H1 (cell line): Measurements from ENCODE around the gene PFDN1. TPM values are rescaled to one million over a fixed set of nuclear protein-coding genes. Genes with fewer than 3 reads are reported as not detected.

Experiments
- CTCF ChIA-PET: fragments of 300-600 bp; sonication (Branson Sonifier 250); formaldehyde crosslinking; loops from one replicate; lab custom pipeline; 2021; ENCODE audit not compliant: partially characterized antibody; lab: Charles Lee
- POLR2A ChIA-PET: fragments of 300-600 bp; sonication (Branson Sonifier 250); formaldehyde crosslinking; loops from one replicate; lab custom pipeline; 2021; ENCODE audit warnings: inconsistent platforms; ENCODE audit not compliant: partially characterized antibody; lab: Charles Lee
- DNase-seq, 2 experiments: peaks; one replicate each; pipeline versions ENCODE4 v3.0.0 to v3.0.0-alpha.2; 2010 to 2022; ENCODE audit warnings: low spot score in 2 of 2, low read depth in 1 of 2, mixed read lengths in 1 of 2
- FAIRE-seq: peaks from 2 replicates; lab custom pipeline; 2011; peaks lifted over from hg19 to GRCh38; lab: Jason Lieb, UNC
- H2AFZ ChIP-seq: 2 replicates; pipeline ENCODE4 v1.8.1; 2012; ENCODE audit warnings: low read length, inconsistent platforms
- H2AK5ac ChIP-seq: 2 replicates; pipeline ENCODE4 v1.6.1; 2013; ENCODE audit warnings: low read depth, low read length
- H2BK120ac ChIP-seq: replicated peaks from 2 replicates; pipeline ENCODE3; 2013; ENCODE audit warnings: low read depth, low read length, inconsistent platforms
- H2BK12ac ChIP-seq: 2 replicates; pipeline ENCODE4 v1.6.1; 2013; ENCODE audit warnings: low read depth, low read length
- H2BK15ac ChIP-seq: 2 replicates; pipeline ENCODE4 v1.6.1; 2013; ENCODE audit warnings: low read length
- H2BK20ac ChIP-seq: 2 replicates; pipeline ENCODE4 v1.6.1; 2013; ENCODE audit warnings: low read length
- H2BK5ac ChIP-seq: 2 replicates; pipeline ENCODE4 v1.6.1; 2013; ENCODE audit warnings: low read depth, low read length
- H3K14ac ChIP-seq: 2 replicates; pipeline ENCODE4 v1.6.1; 2013; ENCODE audit warnings: inconsistent platforms; ENCODE audit not compliant: insufficient read length
- H3K18ac ChIP-seq: 2 replicates; pipeline ENCODE4 v1.6.1; 2013; ENCODE audit warnings: low read length; ENCODE audit errors: extremely low read depth
- H3K23ac ChIP-seq: 2 replicates; pipeline ENCODE4 v1.6.1; 2013; ENCODE audit warnings: inconsistent platforms; ENCODE audit not compliant: insufficient read length
- H3K23me2 ChIP-seq: 2 replicates; pipeline ENCODE4 v1.6.1; 2013; ENCODE audit warnings: low read depth, low read length
- H3K27ac ChIP-seq: 2 replicates; pipeline ENCODE4 v1.6.1; 2011; ENCODE audit warnings: low read depth, low read length, inconsistent platforms
- H3K27me3 ChIP-seq, 4 experiments: replicated peaks in 1 of 4; 1 replicate in 1 of 4; 2 replicates in 3 of 4; pipeline versions ENCODE4 v1.6.1 to v1.8.1; 2011 to 2013; ENCODE audit warnings: low read length in 3 of 4, mild to moderate bottlenecking in 3 of 4, inconsistent platforms in 2 of 4, mixed read lengths in 2 of 4, moderate library complexity in 1 of 4; ENCODE audit not compliant: control insufficient read depth in 3 of 4, insufficient read depth in 3 of 4; ENCODE audit errors: extremely low read depth in 1 of 4
- H3K36me3 ChIP-seq, 4 experiments: 2 replicates each; pipeline versions ENCODE4 v1.6.1 to v1.8.1; 2011 to 2013; ENCODE audit warnings: mild to moderate bottlenecking in 4 of 4, low read length in 3 of 4, moderate library complexity in 2 of 4, control low read depth in 1 of 4, inconsistent platforms in 1 of 4; ENCODE audit not compliant: insufficient read depth in 4 of 4, control insufficient read depth in 2 of 4
- H3K4ac ChIP-seq: replicated peaks from 2 replicates; pipeline ENCODE3; 2013; ENCODE audit warnings: low read length, low read depth, mixed read lengths, inconsistent platforms; ENCODE audit not compliant: insufficient read length
- H3K4me1 ChIP-seq, 4 experiments: replicated peaks in 1 of 4; 1 replicate in 1 of 4; 2 replicates in 3 of 4; pipeline versions ENCODE4 v1.6.1 to v1.8.1; 2011 to 2013; ENCODE audit warnings: low read length in 3 of 4, inconsistent platforms in 2 of 4, mixed read lengths in 1 of 4; ENCODE audit not compliant: insufficient read depth in 4 of 4, control insufficient read depth in 3 of 4
- H3K4me2 ChIP-seq, 2 experiments: 2 replicates each; pipeline versions ENCODE4 v1.6.1 to v1.8.1; 2011 to 2013; ENCODE audit warnings: low read depth in 2 of 2, low read length in 2 of 2, control low read depth in 1 of 2, inconsistent platforms in 1 of 2, mild to moderate bottlenecking in 1 of 2; ENCODE audit not compliant: insufficient read depth in 1 of 2
- H3K4me3 ChIP-seq, 4 experiments: fragments of 200-600, 300-600 bp in 1 of 4; sonication (generic), shearing (Covaris generic), sonication (Bioruptor Twin) in 1 of 4; 2 replicates each; pipeline versions ENCODE4 v1.5.1 to v1.8.1; 2011 to 2016; ENCODE audit warnings: low read length in 4 of 4, low read depth in 3 of 4, control low read depth in 2 of 4, inconsistent platforms in 2 of 4, mild to moderate bottlenecking in 2 of 4, mixed read lengths in 1 of 4, moderate library complexity in 1 of 4; ENCODE audit not compliant: insufficient read depth in 2 of 4; ENCODE audit errors: extremely low read depth in 1 of 4
- H3K56ac ChIP-seq: replicated peaks from 2 replicates; pipeline ENCODE3; 2013; ENCODE audit warnings: low read depth, mild to moderate bottlenecking, mixed read lengths, low read length, inconsistent platforms; ENCODE audit not compliant: insufficient read length
- H3K79me1 ChIP-seq: 2 replicates; pipeline ENCODE4 v1.6.1; 2013; ENCODE audit warnings: low read depth, low read length, control low read depth
- H3K79me2 ChIP-seq, 2 experiments: 2 replicates each; pipeline versions ENCODE4 v1.6.1 to v1.8.1; 2012 to 2013; ENCODE audit warnings: low read length in 2 of 2, mild to moderate bottlenecking in 2 of 2, inconsistent platforms in 1 of 2; ENCODE audit not compliant: insufficient read depth in 2 of 2, control insufficient read depth in 1 of 2
- H3K9ac ChIP-seq, 4 experiments: replicated peaks in 1 of 4; 1 replicate in 1 of 4; 2 replicates in 3 of 4; pipeline versions ENCODE4 v1.6.1 to v1.8.1; 2011 to 2013; ENCODE audit warnings: low read depth in 3 of 4, low read length in 3 of 4, control low read depth in 2 of 4, mild to moderate bottlenecking in 2 of 4, moderate library complexity in 2 of 4, inconsistent platforms in 1 of 4; ENCODE audit errors: extremely low read depth in 1 of 4
- H3K9me3 ChIP-seq, 2 experiments: 2 replicates each; pipeline versions ENCODE4 v1.6.1 to v1.8.1; 2012 to 2013; ENCODE audit warnings: mild to moderate bottlenecking in 2 of 2, moderate library complexity in 2 of 2, control low read depth in 1 of 2, inconsistent platforms in 1 of 2, low read depth in 1 of 2, low read length in 1 of 2, mixed read lengths in 1 of 2; ENCODE audit not compliant: insufficient read depth in 2 of 2
- H4K20me1 ChIP-seq, 2 experiments: replicated peaks in 1 of 2; 2 replicates each; pipeline versions ENCODE3 to v1.8.1; 2011 to 2013; ENCODE audit warnings: inconsistent platforms in 2 of 2, low read length in 2 of 2, mild to moderate bottlenecking in 1 of 2; ENCODE audit not compliant: insufficient read depth in 2 of 2, control insufficient read depth in 1 of 2
- H4K5ac ChIP-seq: 2 replicates; pipeline ENCODE4 v1.6.1; 2013; ENCODE audit warnings: low read length, low read depth, mixed read lengths, inconsistent platforms; ENCODE audit not compliant: insufficient read length
- H4K8ac ChIP-seq: 2 replicates; pipeline ENCODE4 v1.8.0; 2013; ENCODE audit warnings: mild to moderate bottlenecking, moderate library complexity, low read length, inconsistent platforms; ENCODE audit not compliant: insufficient read depth; ENCODE audit errors: extremely low read depth
- H4K91ac ChIP-seq: replicated peaks from 2 replicates; pipeline ENCODE3; 2013; ENCODE audit warnings: low read length, mixed read lengths, inconsistent platforms; ENCODE audit not compliant: insufficient read length
- ATF3 ChIP-seq: IDR thresholded peaks from 2 replicates; pipeline ENCODE4 v1.6.1; 2011; ENCODE audit warnings: low read depth, mild to moderate bottlenecking, low read length; ENCODE audit not compliant: insufficient read depth
- EP300 ChIP-seq, 2 experiments: IDR thresholded peaks; 1 replicate in 1 of 2; 2 replicates in 1 of 2; pipeline ENCODE4 v1.6.1; 2011 to 2012; ENCODE audit warnings: low read depth in 2 of 2, low read length in 2 of 2, mild to moderate bottlenecking in 2 of 2, borderline replicate concordance in 1 of 2, inconsistent platforms in 1 of 2, moderate library complexity in 1 of 2
- EZH2 ChIP-seq: fragments of 200-600 bp; sonication (generic); IDR thresholded peaks from 2 replicates; pipeline ENCODE4 v1.7.1; 2012; ENCODE audit warnings: low read depth, mild to moderate bottlenecking, moderate library complexity, low read length, inconsistent platforms; ENCODE audit not compliant: severe bottlenecking
- HDAC2 ChIP-seq, 2 experiments: fragments of 300-600 bp in 1 of 2; sonication (generic) in 1 of 2; IDR thresholded peaks; 2 replicates each; pipeline ENCODE4 v1.6.1; 2011 to 2012; ENCODE audit warnings: low read depth in 2 of 2, low read length in 2 of 2, mild to moderate bottlenecking in 2 of 2, moderate library complexity in 2 of 2, borderline replicate concordance in 1 of 2, inconsistent platforms in 1 of 2
- JUN ChIP-seq: IDR thresholded peaks from 2 replicates; pipeline ENCODE4 v1.6.1; 2011; ENCODE audit warnings: low read depth, mild to moderate bottlenecking, improper control_type of control experiment, low read length
- NANOG ChIP-seq: IDR thresholded peaks from 2 replicates; pipeline ENCODE4 v1.6.1; 2011; ENCODE audit warnings: low read length, low read depth, mild to moderate bottlenecking, inconsistent platforms; ENCODE audit not compliant: insufficient read depth, poor library complexity, severe bottlenecking
- POLR2AphosphoS5 ChIP-seq: IDR thresholded peaks from 2 replicates; pipeline ENCODE4 v1.6.1; 2011; ENCODE audit warnings: low read depth, low read length
- SIN3A ChIP-seq, 2 experiments: IDR thresholded peaks in 1 of 2; conservative IDR thresholded peaks in 1 of 2; 2 replicates each; pipeline ENCODE4 v1.6.1; 2011 to 2012; ENCODE audit warnings: low read length in 2 of 2, improper control_type of control experiment in 1 of 2, low read depth in 1 of 2, mild to moderate bottlenecking in 1 of 2
- SP4 ChIP-seq: IDR thresholded peaks from 2 replicates; pipeline ENCODE4 v1.6.1; 2012; ENCODE audit warnings: low read length, inconsistent platforms
- TAF1 ChIP-seq: IDR thresholded peaks from 2 replicates; pipeline ENCODE4 v1.6.1; 2011; ENCODE audit warnings: mild to moderate bottlenecking, low read depth, low read length
- WGBS, 2 experiments: shearing (Covaris generic) in 1 of 2; methylation state at CpG; one replicate each; pipeline versions ENCODE4 v1.1.6 to v1.1.7; 2013 to 2015; ENCODE audit warnings: low lambda C conversion rate in 2 of 2, mixed read lengths in 2 of 2, inconsistent platforms in 1 of 2, low coverage in 1 of 2, missing lambda C conversion rate in 1 of 2; ENCODE audit not compliant: insufficient replicate concordance in 2 of 2, insufficient coverage in 1 of 2, insufficient read length in 1 of 2; ENCODE audit errors: extremely low coverage in 1 of 2, missing lambda C conversion rate in 1 of 2; 5-methylcytosine and 5-hydroxymethylcytosine counted together
- polyA plus RNA-seq, 7 experiments: library from polyadenylated mRNA; depleted of rRNA in 3 of 7; stranded (reverse) in 5 of 7; unstranded in 2 of 7; fragments of >200 nt in 5 of 7; fragments of 200-250 nt in 2 of 7; gene quantifications; 1 replicate in 5 of 7; 2 replicates in 1 of 7; 4 replicates in 1 of 7; pipeline versions ENCODE4 v1.2.1 to v1.2.3, GENCODE V29; 2011 to 2013; ENCODE audit warnings: missing spikeins in 2 of 7, mixed read lengths in 2 of 7
- total RNA-seq: library from RNA; stranded (reverse); fragmentation: NEBNext Ultra II Directional; extraction: Animal tissue kit (Norgen Biotek cat#: 25700); gene quantifications from 2 replicates; pipeline ENCODE4 v1.2.1, GENCODE V29; 2021

PFDN1 gene
- total and polyA plus RNA-seq, 2 of the 8 experiments (the other 6 are each of a cell fraction or from before 2014, with no cell fraction given), result 53.0 to 89.6 TPM

GRCh38 chr5:140246378-140247122, 56.4 kb downstream of the PFDN1 start:
- no peak overlapping the region for H4K8ac ChIP-seq
- POLR2A ChIA-PET, result interaction anchor here (0.8 to 8.0 kb wide), 5 partner anchors 8 to 112 kb away, joined by 3 to 64 read pairs (median 3); partner anchors contain the start of gene HBEGF
- DNase-seq (no peak), FAIRE-seq (no peak)
- H3K23me2 ChIP-seq, result no peaks in the 10 kb centered on the region
- H3K27ac ChIP-seq, result no peak overlapping the region
- peaks cover 4 to 6% of the 10 kb centered on the region in 2 experiments for H4K20me1 ChIP-seq
- H3K23ac ChIP-seq, result no peak overlapping the region
- peaks cover 3 to 12% (median 8%) of the 10 kb centered on the region in 4 experiments; a peak in 6 of 7 replicates for H3K4me1 ChIP-seq
- H2BK15ac ChIP-seq, result no peak overlapping the region
- H3K14ac ChIP-seq, result no peak overlapping the region
- H2BK12ac ChIP-seq, result no peak overlapping the region
- no peak overlapping the region for H3K56ac ChIP-seq
- H3K4me3 ChIP-seq, result no peak overlapping the region
- H4K91ac ChIP-seq, result no peak overlapping the region
- no peak overlapping the region for H2BK20ac ChIP-seq
- H3K4me2 ChIP-seq, result no peak overlapping the region
- H3K9ac ChIP-seq, result no peak overlapping the region
- no peaks in the 10 kb centered on the region; the same call in 1 of the 2 replicates for H3K79me1 ChIP-seq
- H2BK120ac ChIP-seq, result no peak overlapping the region
- peaks cover 0 to 5% of the 10 kb centered on the region in 2 experiments; a peak in 1 of 4 replicates for H3K79me2 ChIP-seq
- H3K36me3 ChIP-seq, result no peaks in the 10 kb centered on the region
- H3K18ac ChIP-seq, result no peak overlapping the region
- no peak overlapping the region for H4K5ac ChIP-seq
- WGBS, 2 experiments, result 87% methylated on average over 8 of the region's 8 CpGs; no CpG with 5 or more reads in 1 of the 2 experiments
- no peak overlapping the region for H2AK5ac ChIP-seq
- no peak overlapping the region for H3K4ac ChIP-seq
- H3K9me3 ChIP-seq, result no peaks in the 10 kb centered on the region
- no peaks in the 10 kb centered on the region for H3K27me3 ChIP-seq
- no peak overlapping the region for H2BK5ac ChIP-seq
- no peak overlapping the region for H2AFZ ChIP-seq
- CTCF ChIA-PET, result interaction anchor here (0.6 to 25.9 kb wide), 12 partner anchors 8 to 1195 kb away, joined by 3 to 676 read pairs (median 8); partner anchors contain the start of genes HBEGF and SLC4A9
- no peak for TF ChIP-seq HDAC2 (IDR thresholded peaks at IDR 0.05; ENCODE audit: borderline replicate concordance in 1 of 2, low read depth in 2 of 2, low read length in 2 of 2)
- no peak for TF ChIP-seq TAF1
- no peak for TF ChIP-seq EZH2
- TF ChIP-seq JUN, result no peak
- TF ChIP-seq NANOG, result no peak
- TF ChIP-seq SP4, result no peak
- no peak for TF ChIP-seq SIN3A (conservative IDR thresholded peaks at IDR 0.05 in 1 of 2, IDR thresholded peaks at IDR 0.05 in 1 of 2; ENCODE audit: low read depth in 1 of 2, low read length in 2 of 2)
- no peak for TF ChIP-seq POLR2AphosphoS5
- no peak for TF ChIP-seq EP300 (IDR thresholded peaks at IDR 0.05; ENCODE audit: borderline replicate concordance in 1 of 2, low read depth in 2 of 2, low read length in 2 of 2)
- no peak for TF ChIP-seq ATF3
